NCI-H345 treated with DMSO at 0.1 percent for 48 hours (cell line): ENCODE measurements around the gene PRDM8.
A peak's percentile ranks its signal among the peaks of the same experiment; 100 is the strongest.
"Not testable (repeated sequence)": the region's sequence is repeated elsewhere in the genome, so short reads cannot be mapped to it uniquely, and the experiment has no call there.

Experiments used
- DNase-seq: peaks from one replicate; lab custom pipeline; 2025; ENCODE audit not compliant: unreplicated experiment; lab: John Stamatoyannopoulos, UW

The PRDM8 gene

GRCh38 chr4:80225595-80225994, 28.3 kb downstream of the PRDM8 start:
- DNase-seq = no peak

- DNase-seq = no peak
Observed at GRCh38 chr4:80226094-80226493, 28.8 kb downstream of the PRDM8 start.

GRCh38 chr4:80228460-80228859, 31.2 kb downstream of the PRDM8 start:
- no peak for DNase-seq

- no peak for DNase-seq
Observed at GRCh38 chr4:80229128-80229527, 31.8 kb downstream of the PRDM8 start.

GRCh38 chr4:80229590-80229989, 32.3 kb downstream of the PRDM8 start:
- no peak for DNase-seq

GRCh38 chr4:80231180-80231579, 33.9 kb downstream of the PRDM8 start:
- no peak for DNase-seq

- DNase-seq = no peak
Observed at GRCh38 chr4:80232707-80233370, 35.5 kb downstream of the PRDM8 start.

- no peak for DNase-seq
Observed at GRCh38 chr4:80233390-80233789, 36.1 kb downstream of the PRDM8 start.

GRCh38 chr4:80235451-80235850, 38.1 kb downstream of the PRDM8 start:
- DNase-seq = no peak

- no peak for DNase-seq
Observed at GRCh38 chr4:80237992-80238391, 40.7 kb downstream of the PRDM8 start.

GRCh38 chr4:80239480-80240150, 42.3 kb downstream of the PRDM8 start:
- no peak for DNase-seq

- DNase-seq = no peak
Observed at GRCh38 chr4:80240976-80241375, 43.7 kb downstream of the PRDM8 start.

- DNase-seq = peak; percentile 27
Observed at GRCh38 chr4:80243274-80244018, 46.1 kb downstream of the PRDM8 start.

GRCh38 chr4:80247484-80247883, 50.2 kb downstream of the PRDM8 start:
- not testable (repeated sequence) for DNase-seq

GRCh38 chr4:80249144-80249543, 51.8 kb downstream of the PRDM8 start:
- no peak for DNase-seq

- DNase-seq = no peak
Observed at GRCh38 chr4:80252427-80252826, 55.1 kb downstream of the PRDM8 start.

GRCh38 chr4:80252953-80253352, 55.6 kb downstream of the PRDM8 start:
- no peak for DNase-seq

GRCh38 chr4:80253510-80253909, 56.2 kb downstream of the PRDM8 start:
- DNase-seq = no peak
